ENCODE measurements around the gene AFF4. TPM values are rescaled to one million over a fixed set of nuclear protein-coding genes. Genes with fewer than 3 reads are reported as not detected.
A peak's percentile ranks its signal among the peaks of the same experiment; 100 is the strongest.
"Not testable (repeated sequence)": the region's sequence is repeated elsewhere in the genome, so short reads cannot be mapped to it uniquely, and the experiment has no call there.

Gene AFF4
- total and polyA plus RNA-seq, 9 of the 15 experiments (the other 6 are each of a cell fraction or from before 2014, with no cell fraction given): 1.7 to 25.8 (median 17.9) TPM

GRCh38 chr5:132956166-132956799 lies 7.2 kb downstream of the AFF4 start:
- 0 out of 2 replicates have a peak, but pooled peaks have one; percentile 47 for TF ChIP-seq ZNF121 (CRISPR knock-in tag; conservative IDR thresholded peaks at IDR 0.05)
- H3K4me1 ChIP-seq (replicated peaks in 1 of 2; ENCODE audit: control insufficient read depth in 2 of 2, insufficient read depth in 2 of 2, low read length in 2 of 2); H3K4me2 ChIP-seq (ENCODE audit: insufficient read depth, low read length); H3K9me3 ChIP-seq (replicated peaks; ENCODE audit: control insufficient read depth, insufficient read depth, low read depth, low read length); H3K9me1 ChIP-seq (ENCODE audit: control insufficient read depth, insufficient read depth, low read length); H3K4me3 ChIP-seq; BruUV-seq (replicated peaks); intact Hi-C loops (cut with micrococcal nuclease); CTCF ChIA-PET (ENCODE audit: low intra/inter-chr PET ratio); FAIRE-seq; H2AFZ ChIP-seq (ENCODE audit: low read depth, low read length); ATAC-seq; H3K27ac ChIP-seq (ENCODE audit: extremely low read depth, low read depth, low read length); H3K9ac ChIP-seq (ENCODE audit: insufficient read depth in 1 of 2, low read depth in 2 of 2, low read length in 2 of 2); H4K20me1 ChIP-seq (replicated peaks; ENCODE audit: control insufficient read depth, insufficient read depth, low read length); DNase-seq (ENCODE audit: extremely low read depth in 1 of 4, low spot score in 3 of 4); H3K27me3 ChIP-seq (ENCODE audit: control insufficient read depth in 2 of 2, insufficient read depth in 2 of 2, low read length in 2 of 2); in situ Hi-C loops (cut with MboI): not testable (repeated sequence)
- H3K36me3 ChIP-seq (ENCODE audit: control insufficient read depth, insufficient read depth, low read length): peaks cover 19% of the 10 kb centered on the region; the same call in 2 of the 3 replicates
- WGBS (ENCODE audit: insufficient coverage, low coverage, missing lambda C conversion rate): 87% methylated on average over 6 of the region's 6 CpGs
- peaks cover 90% of the 10 kb centered on the region for H3K79me2 ChIP-seq (ENCODE audit: control insufficient read depth, insufficient read depth, low read length)
- POLR2A ChIA-PET: interaction anchor here (0.9 kb wide), 1 partner anchor 51 kb away, joined by 3 read pairs; no protein-coding TSS in a partner anchor

GRCh38 chr5:132953710-132954109 lies 9.7 kb downstream of the AFF4 start:
- ATAC-seq: no peak
- H3K9ac ChIP-seq (ENCODE audit: insufficient read depth in 1 of 2, low read depth in 2 of 2, low read length in 2 of 2): no peak overlapping the region
- no peak for DNase-seq (ENCODE audit: extremely low read depth in 1 of 4, low spot score in 3 of 4)
- in situ Hi-C loops (cut with MboI): no loop called here
- H3K4me2 ChIP-seq (ENCODE audit: insufficient read depth, low read length): no peak overlapping the region
- no peaks in the 10 kb centered on the region for H3K27me3 ChIP-seq (ENCODE audit: control insufficient read depth in 2 of 2, insufficient read depth in 2 of 2, low read length in 2 of 2)
- POLR2A ChIA-PET: interaction anchor here (0.8 to 2.9 kb wide), 3 partner anchors 9 to 466 kb away, joined by 4 to 12 read pairs (median 5); no protein-coding TSS in a partner anchor
- intact Hi-C loops (cut with micrococcal nuclease): no loop called here
- no peak overlapping the region for H3K27ac ChIP-seq (ENCODE audit: extremely low read depth, low read depth, low read length)
- peaks cover 13% of the 10 kb centered on the region; the same call in 2 of the 3 replicates for H3K36me3 ChIP-seq (ENCODE audit: control insufficient read depth, insufficient read depth, low read length)
- H3K4me1 ChIP-seq (replicated peaks in 1 of 2; ENCODE audit: control insufficient read depth in 2 of 2, insufficient read depth in 2 of 2, low read length in 2 of 2): peaks cover 0 to 10% of the 10 kb centered on the region in 2 experiments; a peak in 3 of 5 replicates
- no peak overlapping the region for H2AFZ ChIP-seq (ENCODE audit: low read depth, low read length)
- 83% methylated on average over 6 of the region's 6 CpGs for WGBS (ENCODE audit: insufficient coverage, low coverage, missing lambda C conversion rate)
- no peak for FAIRE-seq
- H4K20me1 ChIP-seq (replicated peaks; ENCODE audit: control insufficient read depth, insufficient read depth, low read length): peaks cover under 1% of the 10 kb centered on the region; the same call in 1 of the 2 replicates
- no peak overlapping the region for H3K4me3 ChIP-seq
- peaks cover 83% of the 10 kb centered on the region for H3K79me2 ChIP-seq (ENCODE audit: control insufficient read depth, insufficient read depth, low read length)
- BruUV-seq (replicated peaks): no TSS peak
- H3K9me1 ChIP-seq (ENCODE audit: control insufficient read depth, insufficient read depth, low read length): peaks cover 4% of the 10 kb centered on the region
- no peaks in the 10 kb centered on the region for H3K9me3 ChIP-seq (replicated peaks; ENCODE audit: control insufficient read depth, insufficient read depth, low read depth, low read length)
- CTCF ChIA-PET (ENCODE audit: low intra/inter-chr PET ratio): no interaction called here
- TF ChIP-seq ZBTB34 (CRISPR knock-in tag; IDR thresholded peaks at IDR 0.05): no peak
- TF ChIP-seq ZC3H11A (IDR thresholded peaks at IDR 0.05; ENCODE audit: low read depth, low read length): no peak
- no peak for TF ChIP-seq KLF6 (CRISPR knock-in tag; IDR thresholded peaks at IDR 0.05; ENCODE audit: borderline replicate concordance)
- no peak for TF ChIP-seq HEY1 (CRISPR knock-in tag; IDR thresholded peaks at IDR 0.05; ENCODE audit: borderline replicate concordance)
- TF ChIP-seq CREB3L1 (IDR thresholded peaks at IDR 0.05; ENCODE audit: borderline replicate concordance, low read depth): no peak
- no peak for TF ChIP-seq MAFG (tag; conservative IDR thresholded peaks at IDR 0.05)
- TF ChIP-seq NKRF (IDR thresholded peaks at IDR 0.05; ENCODE audit: borderline replicate concordance): no peak
- TF ChIP-seq SMARCB1 (IDR thresholded peaks at IDR 0.05; ENCODE audit: insufficient read length, low read depth): no peak

Data from K562 (cell line).